Thyroid gland (tissue), 4 donors: ENCODE results near the gene NVL.

Source experiments
- CTCF ChIP-seq, 6 experiments: fragments of 200-600 bp in 3 of 6; fragments of 450-650 bp in 3 of 6; sonication (generic) in 3 of 6; IDR thresholded peaks; one replicate each; pipeline ENCODE4 v1.5.1; 2016 to 2019; ENCODE audit warnings: antibody characterized with exemption in 6 of 6, mild to moderate bottlenecking in 2 of 6, inconsistent platforms in 1 of 6, moderate library complexity in 1 of 6
- POLR2A ChIP-seq, 2 donors: fragments of 450-650 bp; IDR thresholded peaks; one replicate each; pipeline ENCODE4 v1.6.1; 2017; ENCODE audit warnings: antibody characterized with exemption in 2 of 2, mild to moderate bottlenecking in 2 of 2, moderate library complexity in 1 of 2

GRCh38 chr1:224198572-224198971, 131.4 kb downstream of the NVL start:
- no peak for TF ChIP-seq POLR2A (IDR thresholded peaks at IDR 0.05)
- no peak for TF ChIP-seq CTCF (IDR thresholded peaks at IDR 0.05)
